ENCODE measurements around the gene NUDT15.
"Not testable (repeated sequence)": the region's sequence is repeated elsewhere in the genome, so short reads cannot be mapped to it uniquely, and the experiment has no call there.

Gene NUDT15

GRCh38 chr13:48043789-48044503, 6.4 kb downstream of the NUDT15 start:
- no peak for DNase-seq

GRCh38 chr13:48050550-48050949, 13.0 kb downstream of the NUDT15 start:
- no peak for DNase-seq

DNA sequence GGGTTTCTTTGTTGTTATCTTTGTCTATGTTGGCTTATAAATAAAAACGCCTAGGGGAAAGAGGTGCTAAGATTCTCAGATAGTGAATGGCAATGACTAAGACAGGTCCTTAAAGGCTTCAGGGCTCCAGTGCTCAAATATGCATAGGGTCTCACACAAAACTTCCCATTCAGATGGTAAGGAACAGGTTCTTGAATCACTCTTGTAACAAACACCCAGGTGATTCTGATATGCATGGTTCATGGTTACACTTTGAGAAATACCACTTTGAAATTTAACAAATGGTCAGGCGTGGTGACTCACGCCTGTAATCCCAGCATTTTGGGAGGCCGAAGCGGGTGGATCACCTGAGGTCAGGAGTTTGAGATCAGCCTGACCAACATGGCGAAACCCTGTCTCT, 17.1 kb downstream of the NUDT15 start:
- no peak for DNase-seq

- no peak for DNase-seq
Observed at GRCh38 chr13:48055712-48056111, 18.2 kb downstream of the NUDT15 start.

GRCh38 chr13:48058536-48058935, 21.0 kb downstream of the NUDT15 start:
- not testable (repeated sequence) for DNase-seq

DNA sequence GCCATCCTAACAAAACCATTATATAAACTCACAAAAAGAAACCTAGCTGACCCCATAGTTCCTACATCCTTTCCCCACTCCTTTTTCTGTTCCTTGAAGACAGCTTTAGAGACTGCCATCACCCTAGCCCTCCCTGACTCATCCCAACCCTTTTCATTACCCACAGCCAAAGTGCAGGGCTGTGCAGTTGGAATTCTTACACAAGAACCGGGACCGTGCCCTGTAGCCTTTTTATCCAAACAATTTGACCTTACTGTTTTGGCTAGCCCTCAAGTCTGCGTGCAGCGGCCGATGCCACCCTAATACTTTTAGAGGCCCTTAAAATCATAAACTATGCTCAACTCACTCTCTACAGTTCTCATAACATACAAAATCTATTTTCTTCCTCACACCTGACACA, 22.4 kb downstream of the NUDT15 start:
- not testable (repeated sequence) for DNase-seq

GRCh38 chr13:48066310-48066989, 28.9 kb downstream of the NUDT15 start:
- peak; percentile 77 for DNase-seq

GRCh38 chr13:48068036-48068435, 30.5 kb downstream of the NUDT15 start:
- no peak for DNase-seq

GRCh38 chr13:48068952-48069351, 31.4 kb downstream of the NUDT15 start:
- DNase-seq = no peak

GRCh38 chr13:48069573-48069972, 32.0 kb downstream of the NUDT15 start:
- peak; percentile 20 for DNase-seq

DNA sequence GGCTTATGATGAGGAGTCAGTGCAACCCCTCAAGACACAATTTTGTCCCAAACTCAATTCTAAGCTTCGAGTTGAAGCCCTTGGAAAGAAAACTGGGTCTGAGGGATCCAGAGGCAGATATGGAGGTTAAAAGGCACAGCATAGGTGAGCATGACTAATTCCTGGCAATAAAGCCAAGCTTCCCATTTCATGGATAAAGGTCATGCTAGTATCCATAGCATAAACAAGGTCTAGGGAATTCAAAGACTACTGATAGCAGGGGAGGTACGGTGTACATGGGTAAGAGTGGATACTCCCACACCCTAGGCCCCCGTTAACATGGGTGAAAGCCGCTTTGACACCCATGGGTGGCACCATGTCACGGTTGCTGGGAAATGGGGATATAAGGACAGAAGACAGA, 33.4 kb downstream of the NUDT15 start:
- no peak for DNase-seq

DNA sequence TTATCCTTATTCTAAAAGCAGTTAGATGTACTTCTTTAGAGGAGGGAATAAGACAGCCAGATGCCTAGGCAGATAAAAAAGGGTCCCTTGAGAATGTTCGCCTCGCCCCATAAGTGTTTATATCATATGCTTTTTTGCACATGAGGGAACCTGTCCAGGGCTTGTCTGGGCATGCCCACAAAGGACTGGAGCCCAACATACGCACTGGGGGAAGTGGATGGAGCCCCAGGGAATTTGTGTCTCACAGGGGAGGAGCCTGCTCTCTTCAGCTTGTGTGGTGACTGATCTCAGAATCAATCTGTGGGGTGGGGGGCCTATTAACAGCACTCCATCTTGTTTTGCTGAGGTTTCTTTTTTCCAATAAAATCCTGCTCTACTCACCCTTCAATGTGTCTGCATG, 34.8 kb downstream of the NUDT15 start:
- no peak for DNase-seq

GRCh38 chr13:48072787-48073186, 35.3 kb downstream of the NUDT15 start:
- no peak for DNase-seq

DNA sequence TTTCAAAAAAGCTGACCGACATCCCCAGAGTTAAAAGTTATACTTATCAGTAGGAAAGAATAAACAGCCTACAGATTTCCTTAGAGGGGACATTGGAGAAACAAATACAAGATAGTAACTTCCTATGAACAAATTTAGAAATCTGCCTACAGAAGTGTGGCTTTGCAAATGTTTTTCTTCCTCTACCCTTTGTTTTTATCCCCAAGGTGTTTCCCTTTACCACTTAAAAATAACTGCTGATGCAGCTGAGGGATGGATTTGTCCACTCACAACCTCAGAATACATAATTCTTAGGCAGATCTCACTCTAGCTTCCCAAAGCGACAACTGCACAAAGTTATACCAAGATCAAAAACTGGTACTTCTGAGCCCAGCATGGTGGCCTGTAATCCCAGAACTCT, 36.5 kb downstream of the NUDT15 start:
- no peak for DNase-seq

DNA sequence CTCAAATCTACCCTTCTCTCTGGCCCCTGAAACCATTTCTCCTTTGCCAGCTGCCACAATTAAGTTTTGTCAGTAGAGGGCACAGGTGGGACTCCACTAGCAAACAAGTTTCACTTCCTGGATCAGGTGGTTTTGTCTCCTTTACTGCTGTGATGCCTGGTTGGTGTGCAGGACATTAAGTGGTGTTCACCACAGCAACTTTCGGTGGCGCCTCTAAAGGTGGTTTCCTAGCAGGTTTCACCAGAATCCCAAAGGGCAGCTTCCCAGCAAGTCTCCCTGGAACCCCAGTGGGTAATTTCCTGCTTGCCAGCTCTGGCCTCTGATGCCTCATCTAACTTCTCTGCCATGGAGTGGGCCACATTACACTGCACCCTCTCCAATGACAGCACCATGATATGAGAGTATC, 40.7 kb downstream of the NUDT15 start:
- DNase-seq = peak; percentile 57

DNA sequence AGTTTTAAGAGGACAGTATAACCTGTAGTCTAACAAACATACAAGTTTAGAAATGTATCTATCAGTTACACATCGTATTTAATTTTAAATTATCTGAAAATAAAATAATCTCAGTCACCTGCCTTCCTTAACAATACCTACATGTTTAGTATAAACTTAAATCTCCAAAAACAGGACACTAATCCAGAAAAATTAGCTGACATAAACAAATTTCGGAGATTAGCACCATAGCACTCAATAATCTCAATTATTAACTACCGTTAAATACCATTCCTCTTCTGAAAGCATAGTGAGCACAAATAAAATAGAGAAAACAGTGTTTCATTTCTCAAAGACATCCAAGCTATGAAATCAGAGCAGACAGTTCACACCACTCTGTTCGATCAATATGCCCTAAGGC, 44.2 kb downstream of the NUDT15 start:
- DNase-seq = no peak

DNA sequence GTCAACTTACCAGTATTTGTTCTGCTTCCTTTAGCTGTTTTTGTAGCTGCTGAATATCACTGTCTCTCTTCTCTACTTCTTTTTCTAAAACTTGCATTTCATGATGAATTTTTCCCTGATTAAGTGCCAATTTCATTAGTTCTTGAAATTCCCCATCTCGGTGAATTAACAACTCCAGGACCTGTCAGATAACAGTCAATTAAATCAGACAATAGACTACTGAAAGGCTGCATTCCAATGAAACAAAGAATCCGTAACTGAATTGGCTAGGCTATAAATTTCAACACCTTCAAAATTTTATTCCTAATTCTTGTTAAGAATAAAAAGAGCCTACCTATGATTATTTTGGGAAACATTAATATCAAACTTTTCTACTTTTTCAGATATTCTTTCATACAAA, 48.7 kb downstream of the NUDT15 start:
- no peak for DNase-seq

DNA sequence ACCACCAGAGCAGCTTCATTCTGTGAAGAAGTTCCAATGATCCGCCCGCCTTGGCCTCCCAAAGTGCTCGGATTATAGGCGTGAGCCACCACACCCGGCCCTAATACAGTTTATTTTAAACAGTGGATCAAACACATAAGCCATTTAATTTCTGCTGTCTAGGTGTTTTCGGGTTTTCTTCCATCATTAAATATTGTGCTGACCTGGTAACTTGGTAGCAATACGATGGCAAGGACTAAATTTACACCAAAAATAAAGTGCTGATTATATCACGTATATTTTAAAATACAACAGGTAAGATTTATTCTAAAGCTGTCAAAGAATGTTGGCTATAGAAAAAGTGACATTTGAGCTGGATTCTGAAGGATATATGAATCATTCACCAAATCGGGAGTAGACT, 56.1 kb downstream of the NUDT15 start:
- no peak for DNase-seq

- peak; percentile 33 for DNase-seq
Observed at GRCh38 chr13:48094404-48094780, 56.9 kb downstream of the NUDT15 start.

DNA sequence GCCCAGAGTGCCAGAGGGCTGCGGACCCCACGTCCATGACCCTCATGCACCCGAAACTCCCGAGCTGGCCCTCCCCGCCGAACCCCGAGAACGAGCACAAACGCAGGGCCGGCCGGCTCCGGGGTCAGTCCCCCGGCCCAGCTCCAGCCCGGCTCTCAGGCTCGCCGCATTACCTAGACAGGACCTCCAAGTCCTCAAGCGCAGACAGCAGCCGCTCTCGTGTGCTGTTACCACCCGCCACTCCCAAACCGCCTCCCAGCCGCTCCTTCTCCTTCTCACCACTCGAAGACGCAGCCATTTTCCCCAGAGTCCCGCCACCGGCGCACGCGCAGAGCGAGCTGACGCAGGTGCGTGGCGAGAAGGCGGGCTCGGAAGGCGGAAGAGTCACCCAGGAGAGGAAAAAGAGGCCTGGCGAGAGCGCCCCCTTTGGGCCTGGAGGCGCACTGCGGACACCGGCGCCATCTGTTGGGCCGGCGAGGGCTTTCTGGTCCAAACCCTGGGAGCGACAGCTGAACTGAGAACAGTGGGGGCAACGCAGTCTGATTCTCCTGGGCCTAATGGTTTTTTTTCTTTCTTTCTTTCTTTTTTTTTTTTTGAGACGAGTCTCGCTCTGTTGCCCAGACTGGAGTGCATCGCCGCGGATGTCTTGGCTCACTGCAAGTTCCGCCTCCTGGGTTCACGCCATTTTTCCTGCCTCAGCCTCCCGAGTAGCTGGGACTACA, 57.4 kb downstream of the NUDT15 start, which contains the start of gene MED4:
MED4 (minus strand) TSS at position 324 of the 722 bp plus-strand sequence; CDS start at position 298, 26 bp downstream.
- peak; percentile 98 for DNase-seq

- DNase-seq = no peak
Observed at GRCh38 chr13:48096670-48097069, 59.1 kb downstream of the NUDT15 start.

All from hematopoietic multipotent progenitor cell treated with erythropoietin and hydrocortisone succinate and interleukin-3 and kit ligand, for 4 days (in vitro differentiated cells).